Mesenteric fat pad (tissue), 1 donor: ENCODE results near the gene PYGO2. TPM values are rescaled to one million over a fixed set of nuclear protein-coding genes. Genes with fewer than 3 reads are reported as not detected.

Experiments
- DNase-seq: peaks from one replicate; pipeline ENCODE4 v3.0.0-alpha.2; 2020; ENCODE audit warnings: low spot score
- total RNA-seq: library from RNA; stranded (reverse); fragmentation: NEBNext Ultra II Directional; extraction: Animal tissue kit (Norgen Biotek cat#: 25700); gene quantifications from one replicate; pipeline ENCODE4 v1.2.1, GENCODE V29; 2021
- donor health status: DM: yes; HTN: yes; CAD: no.

The PYGO2 gene
- total RNA-seq, 1 donor from 2014 or later: 22.2 TPM

DNA sequence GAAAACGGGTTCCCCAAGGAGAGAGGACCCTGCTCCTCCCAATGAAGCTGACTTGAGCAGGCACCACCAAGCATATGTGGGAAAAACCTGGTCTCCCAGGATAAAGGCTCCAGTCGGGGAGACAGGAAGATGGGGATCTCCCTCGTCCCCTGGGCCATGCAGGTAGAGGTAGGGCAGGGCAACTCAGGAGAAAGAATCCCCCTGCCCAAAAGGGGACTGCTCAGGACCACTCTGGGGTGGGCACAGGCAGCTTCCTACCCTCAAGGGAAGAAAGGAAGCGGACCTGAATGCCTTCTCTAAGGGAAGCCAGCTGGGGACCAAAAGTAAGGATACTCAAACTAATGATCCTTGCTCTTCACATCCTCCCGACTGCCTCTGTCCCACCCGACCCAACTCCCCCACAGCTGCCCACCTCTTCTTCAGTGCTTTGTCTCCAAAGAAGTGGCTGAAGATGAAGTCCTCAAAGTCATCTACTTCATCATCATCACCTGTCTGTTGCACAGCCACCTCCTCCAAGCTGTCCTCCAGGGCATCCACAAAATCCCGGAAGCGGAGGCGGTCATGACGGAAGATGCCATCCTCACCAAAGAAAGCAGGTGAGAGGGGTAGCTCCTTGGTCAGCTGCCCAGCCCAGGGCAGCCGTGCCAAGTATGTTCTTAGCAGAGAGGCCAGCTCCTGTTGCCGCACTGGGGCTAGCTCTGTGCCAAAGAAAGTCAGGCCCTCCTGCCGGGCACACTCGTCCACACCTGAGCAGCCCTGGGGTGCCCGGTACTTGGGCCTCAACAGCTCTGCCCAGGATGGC lies 16.2 kb downstream of the PYGO2 start:
- DNase-seq: no peak

DNA sequence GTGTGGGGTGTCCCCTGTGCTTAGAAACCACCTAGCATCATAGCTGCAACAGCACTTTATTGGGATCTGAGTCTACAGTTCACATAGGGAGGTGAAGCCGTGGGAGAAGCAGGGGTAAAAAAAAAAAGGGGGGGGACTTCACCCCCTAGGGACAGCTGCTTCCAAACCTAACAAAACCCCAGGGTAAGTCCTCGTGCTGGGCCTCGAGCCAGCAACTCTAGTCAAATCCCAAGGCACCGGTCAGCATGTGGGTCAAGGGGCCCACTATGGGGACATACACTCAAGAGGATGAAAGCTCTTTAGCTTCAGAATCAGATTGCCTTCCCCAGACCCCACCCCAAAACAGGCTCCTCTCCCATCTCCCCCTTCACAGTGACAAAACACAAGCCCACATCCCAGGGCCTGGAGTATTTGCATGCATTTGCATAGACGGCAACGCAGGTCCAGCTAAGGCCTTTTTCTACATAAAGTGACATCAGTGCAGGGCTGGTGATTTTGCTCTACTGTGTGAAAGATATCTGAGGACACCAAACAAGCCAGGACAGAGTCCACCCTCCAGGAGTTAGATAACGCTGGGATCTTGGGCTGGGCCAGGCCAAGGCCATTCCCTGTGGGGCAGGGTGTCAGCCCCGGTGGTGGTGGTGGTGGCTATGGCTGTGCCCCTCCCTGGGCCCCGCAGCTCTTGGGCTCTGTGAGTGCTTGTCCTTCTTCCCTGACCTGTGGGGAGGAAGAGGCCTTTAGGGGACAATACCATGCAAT lies 17.0 kb downstream of the PYGO2 start:
- DNase-seq: no peak

DNA sequence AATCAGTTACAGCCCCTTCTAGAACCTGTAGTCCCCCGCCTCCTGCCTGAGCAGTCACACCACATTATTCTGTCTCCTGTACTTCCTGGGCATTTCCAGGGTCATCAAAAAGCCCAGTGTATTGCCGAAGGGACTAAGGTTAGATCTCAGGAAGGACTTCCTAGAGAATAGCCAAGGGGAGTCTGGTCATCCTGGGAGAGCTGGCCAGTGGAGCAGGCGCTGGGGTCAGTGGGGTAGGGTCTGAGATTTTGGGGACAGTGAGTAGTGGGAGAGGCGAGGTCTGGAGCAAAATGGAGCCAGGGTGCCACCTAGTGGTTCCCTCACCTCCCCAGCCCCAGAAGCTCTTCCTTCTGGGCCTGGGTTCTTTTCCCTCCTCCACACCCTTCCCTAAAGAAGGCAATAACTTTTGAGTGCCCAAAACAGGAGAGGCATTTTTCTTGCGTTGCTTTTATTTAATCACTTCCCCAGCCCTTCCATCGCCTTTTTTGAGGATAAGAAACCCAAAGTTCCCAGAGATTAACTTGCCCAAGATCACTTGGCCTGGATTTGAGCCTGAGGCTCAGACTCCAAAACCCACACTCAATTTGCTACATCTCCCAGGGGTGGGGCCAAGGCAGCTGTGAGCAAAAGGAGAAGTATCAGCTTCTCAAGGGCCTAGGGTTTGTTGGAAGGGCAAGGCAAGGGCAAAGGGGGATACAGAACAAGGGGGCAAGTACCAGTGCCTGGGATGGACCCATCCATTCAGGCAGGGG lies 17.8 kb downstream of the PYGO2 start:
- DNase-seq: no peak

DNA sequence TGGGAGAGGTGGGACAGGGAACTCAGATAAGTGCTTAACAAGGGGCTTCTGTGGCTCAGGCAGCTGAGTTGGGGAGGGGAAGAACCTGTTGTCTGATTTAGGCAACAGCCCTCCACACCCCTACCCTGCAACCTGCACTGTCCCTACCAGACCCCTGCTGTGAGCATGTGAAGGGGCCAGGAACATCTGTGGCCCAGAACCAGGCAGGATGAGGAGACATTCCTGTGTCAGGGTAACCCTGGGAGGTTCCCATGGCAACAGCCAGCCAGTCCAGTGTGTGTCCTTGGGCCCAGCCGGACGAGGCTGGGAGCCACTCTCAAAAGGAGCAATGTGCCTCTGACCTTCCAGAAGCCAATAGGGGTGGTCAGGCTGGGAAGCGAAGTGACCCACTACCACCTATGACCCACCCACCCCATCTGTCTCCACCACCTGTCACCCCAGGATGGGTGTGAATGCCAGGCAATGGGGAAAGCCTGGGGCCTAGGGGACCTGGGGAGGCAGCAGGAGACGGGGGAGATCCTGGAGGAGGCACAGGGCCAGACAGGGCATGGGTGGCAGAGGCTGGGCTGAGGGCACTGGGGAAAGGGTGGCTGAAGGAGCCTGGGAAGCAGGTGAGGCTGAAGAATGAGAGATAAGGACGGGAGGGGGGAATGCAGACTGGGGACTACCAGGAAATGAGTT lies 20.1 kb downstream of the PYGO2 start:
- no peak for DNase-seq

DNA sequence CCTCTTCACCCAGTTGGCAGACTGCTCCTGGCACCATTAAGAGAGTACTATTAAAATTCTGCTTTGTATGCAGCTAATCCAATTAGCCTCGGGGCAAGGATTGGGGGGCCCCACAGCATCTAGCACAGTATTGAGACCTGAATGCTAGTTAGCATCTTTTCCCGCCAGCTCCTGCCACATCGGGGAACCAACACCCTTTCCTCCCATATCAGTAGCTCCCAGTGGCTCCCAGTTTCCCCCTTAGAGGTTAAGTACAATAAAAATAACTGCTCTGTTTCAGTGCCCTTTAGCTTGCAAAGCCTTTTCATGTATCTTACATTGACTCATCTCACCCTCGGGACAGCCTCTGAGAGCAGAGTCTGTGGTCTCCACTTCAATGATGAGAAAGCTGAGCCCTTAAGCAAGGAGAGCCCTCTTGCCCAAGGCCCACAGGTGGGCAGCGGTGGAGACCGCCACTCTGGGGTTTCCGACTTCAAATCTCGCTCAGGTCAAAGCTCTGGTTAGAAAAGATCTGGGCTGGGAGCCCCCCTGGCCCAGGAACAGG lies 20.9 kb downstream of the PYGO2 start:
- no peak for DNase-seq

DNA sequence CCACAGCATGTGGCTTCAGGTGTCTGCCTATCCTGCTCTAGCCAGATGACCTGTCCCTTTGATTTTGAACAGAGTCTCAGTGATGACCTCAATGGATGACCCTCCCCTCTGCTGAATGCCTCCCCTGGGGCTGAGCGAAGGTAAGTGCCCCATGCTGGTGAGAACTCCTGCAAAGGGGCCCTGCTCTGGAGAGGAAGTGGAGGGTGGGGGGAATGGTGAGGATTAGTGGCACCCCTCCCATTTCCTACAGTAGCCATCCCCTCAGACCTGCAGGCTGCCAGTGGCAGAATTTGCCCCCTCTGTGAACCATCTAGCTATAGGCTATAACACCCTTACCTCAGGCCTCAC lies 21.4 kb downstream of the PYGO2 start:
- DNase-seq: no peak

DNA sequence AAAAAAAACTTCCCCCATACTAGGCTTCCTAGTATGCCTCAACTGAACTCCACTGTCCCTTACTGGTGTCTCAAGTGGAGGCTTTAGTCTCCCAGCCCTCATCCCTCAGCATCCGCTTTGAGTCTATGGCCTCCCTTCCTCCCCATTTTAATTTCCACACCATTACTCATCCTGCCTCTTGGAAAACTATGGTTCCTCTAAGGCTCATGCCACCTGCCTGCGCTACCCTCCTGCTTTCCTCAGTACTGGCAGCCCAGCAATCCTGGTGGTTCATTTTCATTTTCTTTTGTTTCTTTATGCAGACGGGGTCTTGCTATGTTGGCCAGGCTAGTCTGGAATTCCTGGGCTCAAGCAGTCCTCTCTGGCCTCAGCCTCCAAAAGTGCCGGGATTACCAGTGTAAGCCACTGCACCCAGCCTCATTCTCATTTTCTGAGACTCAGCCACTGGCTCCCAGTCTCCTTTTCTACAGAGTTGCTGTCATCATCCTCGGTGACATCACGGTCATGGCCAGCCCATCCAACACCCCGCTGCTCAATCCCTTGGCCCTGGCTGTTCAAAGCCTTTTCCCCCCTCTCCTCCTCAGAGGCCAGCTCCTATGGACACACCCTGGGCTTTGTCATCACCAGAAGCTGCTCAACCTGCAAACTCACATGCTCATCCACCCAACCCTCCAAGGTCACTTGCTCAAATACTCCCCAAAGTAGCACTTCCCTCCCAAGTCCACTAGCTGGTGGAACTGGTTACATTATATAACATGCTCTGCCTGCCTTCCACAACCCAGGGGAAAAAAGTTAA lies 22.8 kb downstream of the PYGO2 start:
- DNase-seq: no peak

DNA sequence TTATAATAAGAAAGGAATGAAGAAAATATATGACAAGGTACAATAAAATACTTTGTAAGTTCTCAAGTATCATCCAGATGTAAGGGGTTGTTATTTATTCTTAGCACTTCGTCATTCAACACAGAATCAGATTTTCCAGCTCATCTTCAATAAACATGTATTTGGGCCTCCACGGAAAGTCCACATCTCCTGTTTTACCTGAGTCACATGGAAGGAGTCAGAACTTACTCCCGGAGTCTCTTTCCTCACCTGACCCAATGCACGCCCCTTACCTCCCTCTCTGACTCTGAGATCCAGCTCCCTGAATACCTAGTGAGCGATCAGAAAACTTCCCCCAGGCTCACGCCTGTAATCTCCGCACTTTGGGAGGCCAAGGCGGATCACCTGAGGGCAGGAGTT lies 23.6 kb downstream of the PYGO2 start:
- no peak for DNase-seq

DNA sequence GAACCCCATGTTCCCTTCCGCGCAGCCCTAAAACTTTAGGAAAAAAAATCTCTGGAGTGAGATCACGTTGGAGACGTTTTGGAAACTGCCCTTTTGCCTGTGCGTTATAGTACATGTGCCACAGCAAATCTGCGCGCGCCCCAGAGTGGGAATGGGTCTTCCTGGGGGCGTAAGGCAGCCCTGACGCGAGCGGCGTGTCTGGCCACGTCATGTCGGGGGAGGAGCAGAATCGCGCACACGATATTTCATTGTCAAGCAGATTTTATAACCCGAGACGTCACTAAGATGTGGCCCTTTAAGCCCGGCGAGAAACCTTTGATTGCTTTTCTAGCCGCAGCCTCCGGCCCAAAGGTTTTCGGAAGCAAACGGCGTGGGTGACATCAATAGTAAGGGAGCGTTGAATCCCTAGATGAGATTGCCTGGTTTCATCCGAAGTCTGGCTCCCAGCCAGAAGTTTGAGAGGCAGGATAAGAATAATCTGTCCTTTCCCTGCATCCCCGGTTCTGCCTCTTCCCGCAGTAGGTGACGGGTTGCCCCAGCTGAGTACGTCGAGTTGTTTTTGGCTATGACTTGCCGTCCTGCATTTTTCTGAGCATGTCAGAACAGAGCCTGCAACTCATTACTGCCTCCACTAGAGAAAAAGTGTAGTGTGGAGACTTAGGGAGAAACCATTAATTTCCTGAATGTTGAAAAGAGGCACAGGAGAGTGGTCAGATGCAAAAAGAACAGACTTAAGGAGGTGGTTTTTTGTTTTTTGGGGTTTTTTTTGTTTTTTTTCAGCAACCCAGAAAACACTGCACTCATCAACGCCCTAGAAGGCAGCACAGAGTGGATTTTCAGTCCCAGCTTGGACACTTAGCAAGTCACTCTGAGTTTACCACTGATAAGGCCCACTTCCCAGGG lies 24.2 kb downstream of the PYGO2 start:
- DNase-seq: peak; percentile 97

DNA sequence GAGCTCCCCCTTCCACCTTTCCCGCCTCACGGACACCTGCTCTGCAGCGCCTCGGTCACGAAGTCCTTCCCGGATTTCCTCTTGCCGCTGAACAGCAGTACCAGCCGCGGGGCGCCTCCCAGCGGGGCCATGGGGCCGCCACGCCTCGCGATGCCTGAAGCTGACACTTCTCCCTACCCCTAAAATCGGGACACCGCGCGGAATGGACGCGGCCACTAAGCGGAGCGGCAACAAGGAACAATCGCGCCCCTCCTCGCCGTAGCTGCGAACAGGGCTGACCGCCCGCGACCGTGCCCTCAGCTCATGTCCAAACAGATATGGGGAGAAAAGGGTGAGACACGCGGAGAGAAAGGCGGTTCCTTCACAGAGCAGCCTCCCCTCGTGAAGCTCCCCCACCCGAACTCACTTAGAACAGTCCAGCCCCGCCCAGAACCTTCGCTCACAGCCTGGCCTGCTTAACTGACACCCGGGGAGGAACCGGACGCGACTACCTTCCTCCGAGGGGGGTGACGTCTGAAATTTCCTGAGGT lies 25.0 kb downstream of the PYGO2 start, which contains the start of gene PMVK:
TSS of gene PMVK (minus strand) at position 165 of the 530 bp plus-strand sequence. CDS start at position 131, 34 bp downstream.
- DNase-seq: peak; percentile 96

DNA sequence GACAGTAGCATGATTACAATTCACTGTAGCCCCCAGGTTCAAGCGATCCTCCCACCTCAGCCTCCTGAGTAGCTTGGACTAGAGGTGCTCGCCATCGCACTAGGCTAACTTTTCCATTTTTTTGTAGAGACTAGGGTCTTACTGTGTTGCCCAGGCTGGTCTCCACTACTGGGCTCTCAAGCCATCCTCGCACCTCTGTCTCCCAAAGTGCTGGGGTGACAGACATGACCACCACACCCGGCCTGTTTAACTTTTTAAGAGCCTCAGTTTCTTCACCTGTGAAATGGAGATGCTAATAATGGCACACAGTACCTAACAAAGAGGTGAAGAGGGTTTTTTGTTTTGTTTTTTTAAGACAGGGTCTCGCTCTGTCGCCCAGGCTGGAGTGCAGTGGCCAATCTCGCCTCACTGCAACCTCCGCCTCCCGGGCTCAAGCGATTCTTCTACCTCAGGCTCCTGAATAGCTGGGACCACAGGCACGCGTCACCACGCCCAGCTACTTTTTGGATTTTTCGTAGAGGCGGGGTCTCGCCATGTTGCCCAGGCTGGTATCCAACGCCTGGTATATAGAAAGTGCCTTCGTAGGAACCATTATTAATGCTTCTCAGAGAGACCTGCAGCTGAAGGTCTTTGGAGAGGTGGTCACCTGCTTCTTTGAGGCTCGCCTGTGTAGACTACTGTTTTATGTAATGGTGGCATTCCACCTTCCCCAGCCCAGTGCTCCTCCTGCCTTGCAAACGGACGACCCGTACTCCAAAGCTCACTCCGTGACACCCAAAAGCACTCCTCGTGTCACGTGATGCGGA lies 25.6 kb downstream of the PYGO2 start:
- no peak for DNase-seq

DNA sequence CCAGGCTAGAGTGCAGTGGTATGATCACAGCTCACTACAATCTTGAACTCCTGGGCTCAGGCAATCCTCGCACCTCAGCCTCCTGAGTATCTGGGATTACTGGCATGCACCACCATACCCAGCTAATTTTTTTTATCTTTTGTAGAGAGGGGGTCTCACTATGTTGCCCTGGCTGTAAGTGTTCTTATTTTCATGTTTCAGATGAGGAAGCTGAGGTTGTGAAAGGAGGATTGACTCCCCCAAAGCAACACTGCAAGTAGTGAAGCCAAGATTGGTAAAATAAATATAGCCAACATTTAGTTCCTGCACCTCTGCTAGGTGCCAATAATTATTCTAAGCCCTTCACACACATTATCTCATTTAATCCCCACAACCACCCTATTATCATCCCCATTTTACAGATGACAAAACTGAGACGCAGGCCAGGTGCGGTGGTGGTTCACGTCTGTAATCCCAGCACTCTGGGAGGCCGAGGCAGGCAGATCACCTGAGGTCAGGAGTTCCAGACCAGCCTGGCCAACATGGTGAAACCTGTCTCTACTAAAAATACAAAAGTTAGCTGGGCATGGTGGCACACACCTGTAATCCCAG lies 27.1 kb downstream of the PYGO2 start:
- no peak for DNase-seq

DNA sequence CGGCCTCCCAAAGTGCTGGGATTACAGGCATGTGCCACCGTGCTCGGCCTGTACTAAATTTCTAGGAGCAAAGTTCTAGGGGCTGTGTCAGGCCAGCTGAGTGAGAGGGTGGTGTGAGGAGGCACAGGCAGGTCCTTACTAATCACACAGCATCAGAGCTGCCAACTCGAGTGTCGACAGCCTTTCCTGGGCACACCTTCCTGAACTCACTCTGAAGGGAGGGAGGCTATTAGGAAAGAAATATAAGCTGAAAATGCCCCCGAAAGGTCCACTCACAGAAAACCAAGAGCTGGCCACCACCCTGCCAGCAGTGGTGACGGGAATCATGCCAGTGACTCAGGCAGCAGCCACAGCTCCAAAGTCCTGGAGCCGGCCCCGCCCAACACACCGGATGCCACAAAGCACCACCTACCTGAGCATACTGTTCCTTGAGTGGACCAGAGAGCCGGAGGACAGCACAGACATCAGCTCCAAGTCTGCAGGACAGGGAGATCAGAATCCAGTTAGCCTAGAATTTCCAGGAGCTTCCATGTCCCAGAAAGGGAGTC lies 29.6 kb downstream of the PYGO2 start:
- DNase-seq: no peak

DNA sequence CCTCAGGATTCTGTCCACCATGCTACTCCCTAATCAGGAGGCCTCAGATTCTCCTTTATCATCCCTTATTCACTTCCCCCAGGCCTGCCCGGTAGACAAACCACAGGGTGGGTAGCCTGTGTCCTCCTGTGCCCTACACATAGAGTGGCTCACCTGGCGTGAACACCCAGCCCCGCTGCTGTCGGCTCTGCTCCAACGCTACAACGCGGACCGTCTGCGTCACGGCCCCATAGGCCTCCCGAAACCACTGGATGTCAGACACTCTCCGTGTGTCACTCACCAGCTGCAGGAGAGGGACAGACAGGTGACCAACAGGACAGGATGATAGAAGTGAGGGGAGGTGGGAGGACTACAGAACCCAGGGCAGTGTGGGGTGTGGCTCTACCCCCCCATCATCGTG lies 35.4 kb downstream of the PYGO2 start:
- DNase-seq: no peak

DNA sequence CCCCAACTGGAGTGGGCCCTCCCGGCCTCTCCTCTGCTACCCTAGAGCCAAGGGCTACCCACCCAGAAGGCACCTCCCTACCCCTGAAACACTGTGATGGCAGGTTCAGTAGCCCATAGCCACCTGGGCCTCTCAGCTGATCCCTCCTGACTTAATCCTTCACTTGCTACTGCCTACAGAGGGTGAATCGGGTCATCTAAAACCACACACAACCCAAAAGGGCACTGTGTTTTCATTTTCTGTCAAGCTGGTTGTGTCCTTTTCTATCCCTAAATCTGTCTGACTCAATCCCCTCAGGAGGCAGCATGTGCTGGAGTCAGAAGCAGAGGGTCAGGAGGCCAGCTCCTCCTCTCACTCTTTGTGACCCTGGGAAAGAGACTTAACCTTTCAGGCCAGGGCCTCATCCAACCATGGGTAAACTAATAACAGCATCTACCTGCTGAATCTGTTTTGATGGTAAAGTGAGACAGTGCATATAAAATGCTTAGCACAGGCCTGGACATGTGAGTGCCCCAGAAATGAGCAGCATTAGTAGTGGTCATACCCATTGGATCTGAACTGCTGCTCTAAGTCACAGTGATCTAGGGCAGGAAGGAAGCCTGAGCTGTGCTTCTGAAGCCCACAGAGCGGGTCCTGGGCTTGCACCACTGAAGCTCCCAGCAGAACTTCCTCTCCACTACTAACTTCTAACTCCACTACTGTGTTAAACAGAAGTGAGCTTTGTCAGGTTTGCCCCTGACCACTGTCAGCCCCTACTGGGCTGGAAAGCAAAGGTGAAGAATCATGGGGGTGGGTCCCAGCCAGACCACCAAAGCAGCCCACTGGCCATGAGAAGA lies 36.0 kb downstream of the PYGO2 start:
- no peak for DNase-seq

DNA sequence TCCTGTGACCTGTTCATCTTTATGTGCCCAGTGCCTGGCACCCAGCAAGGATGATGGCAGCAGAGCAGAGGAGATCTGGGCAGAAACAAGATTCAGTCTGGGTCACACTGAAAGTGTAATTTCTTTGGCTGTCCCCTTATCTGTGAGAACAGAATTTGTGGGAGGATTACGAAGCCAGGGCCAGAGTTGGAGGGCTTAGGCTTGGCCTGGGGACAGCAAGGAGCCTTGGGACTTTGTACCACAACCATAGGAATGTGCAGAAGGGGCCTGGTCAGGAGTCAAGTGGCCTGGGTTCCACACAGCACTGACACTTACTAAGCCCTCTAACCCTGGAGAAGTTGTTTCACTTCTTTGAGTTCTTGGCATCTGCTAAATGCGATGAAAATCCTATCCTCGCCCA lies 37.9 kb downstream of the PYGO2 start:
- DNase-seq: no peak
